Glomerular visceral epithelial cell (primary cell): ENCODE results near the gene OBP2A.

Source experiments
- DNase-seq: peaks from one replicate; pipeline ENCODE4 v3.0.0-alpha.2; 2016; ENCODE audit errors: extremely low spot score

The OBP2A gene

DNA sequence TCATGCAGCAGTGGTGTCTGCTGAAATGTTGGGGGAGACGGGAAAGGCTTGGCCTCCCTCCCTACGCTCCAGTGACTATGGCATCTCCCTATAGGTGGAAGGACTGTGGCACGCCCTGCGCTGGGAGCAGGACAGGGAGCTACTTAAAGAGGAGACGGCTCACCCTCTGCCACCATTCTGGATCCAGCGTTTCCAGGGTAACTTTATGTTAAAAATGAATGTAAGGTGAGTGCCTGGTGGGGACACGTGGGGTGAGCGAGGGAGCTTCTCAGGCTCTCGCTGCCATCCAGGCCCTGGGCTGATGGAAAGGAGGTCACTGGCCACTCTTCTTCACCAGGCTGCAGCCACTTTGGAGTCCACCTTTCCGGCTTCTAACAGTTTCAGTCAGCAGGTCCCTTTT is 31.3 kb downstream of the OBP2A start:
- no peak for DNase-seq

DNA sequence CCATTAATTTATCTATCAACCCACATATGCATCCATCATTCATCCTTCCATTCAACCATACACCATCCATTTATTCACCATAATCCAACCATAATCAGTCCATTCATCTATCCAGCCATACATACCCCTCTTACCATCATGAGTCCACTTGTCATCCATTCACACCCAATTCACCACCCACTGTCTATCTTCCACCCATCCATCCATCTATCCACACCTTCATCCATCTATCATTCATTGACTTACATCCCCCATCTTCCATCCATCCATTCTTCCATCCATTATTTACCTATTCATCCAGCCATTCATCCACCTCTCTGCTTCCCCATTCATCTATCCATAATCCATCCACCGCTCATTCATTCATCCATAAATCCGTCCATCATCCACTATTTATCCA is 33.4 kb downstream of the OBP2A start:
- no peak for DNase-seq

DNA sequence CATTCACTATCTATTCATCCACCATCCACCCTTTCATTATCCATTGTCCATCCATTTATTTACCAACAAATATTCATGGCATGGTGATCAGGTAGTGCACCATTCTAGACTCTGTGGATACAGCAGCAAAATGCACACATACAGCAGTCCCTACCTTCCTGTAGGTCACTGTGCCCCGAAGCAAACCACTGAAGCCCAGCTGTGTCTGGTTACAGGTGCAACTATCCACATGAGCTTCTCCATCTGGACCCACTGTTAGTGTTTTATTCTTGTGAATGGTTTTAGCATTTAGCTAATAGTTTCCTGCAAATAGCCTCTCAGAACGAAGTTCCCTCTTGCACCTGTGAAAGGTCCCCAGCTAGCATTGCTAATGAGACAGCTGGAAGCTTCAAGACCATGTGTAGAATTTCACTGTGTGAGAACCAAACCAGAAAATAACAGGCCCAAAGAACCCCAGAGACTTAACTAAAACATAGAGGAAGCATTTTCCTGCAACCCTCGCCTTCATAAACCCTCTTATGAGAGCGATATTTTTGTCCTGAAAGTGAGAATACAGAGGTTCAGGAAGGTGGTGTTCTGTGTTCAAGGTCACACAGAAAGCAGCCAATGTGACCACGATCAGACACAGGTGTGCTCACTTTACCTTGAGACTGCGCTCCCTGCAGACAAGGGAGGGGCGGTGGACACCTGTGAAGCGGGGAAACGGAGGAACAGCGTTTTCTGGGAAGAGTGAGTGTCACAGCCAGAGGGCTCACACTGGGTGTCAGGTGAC is 34.1 kb downstream of the OBP2A start:
- no peak for DNase-seq

DNA sequence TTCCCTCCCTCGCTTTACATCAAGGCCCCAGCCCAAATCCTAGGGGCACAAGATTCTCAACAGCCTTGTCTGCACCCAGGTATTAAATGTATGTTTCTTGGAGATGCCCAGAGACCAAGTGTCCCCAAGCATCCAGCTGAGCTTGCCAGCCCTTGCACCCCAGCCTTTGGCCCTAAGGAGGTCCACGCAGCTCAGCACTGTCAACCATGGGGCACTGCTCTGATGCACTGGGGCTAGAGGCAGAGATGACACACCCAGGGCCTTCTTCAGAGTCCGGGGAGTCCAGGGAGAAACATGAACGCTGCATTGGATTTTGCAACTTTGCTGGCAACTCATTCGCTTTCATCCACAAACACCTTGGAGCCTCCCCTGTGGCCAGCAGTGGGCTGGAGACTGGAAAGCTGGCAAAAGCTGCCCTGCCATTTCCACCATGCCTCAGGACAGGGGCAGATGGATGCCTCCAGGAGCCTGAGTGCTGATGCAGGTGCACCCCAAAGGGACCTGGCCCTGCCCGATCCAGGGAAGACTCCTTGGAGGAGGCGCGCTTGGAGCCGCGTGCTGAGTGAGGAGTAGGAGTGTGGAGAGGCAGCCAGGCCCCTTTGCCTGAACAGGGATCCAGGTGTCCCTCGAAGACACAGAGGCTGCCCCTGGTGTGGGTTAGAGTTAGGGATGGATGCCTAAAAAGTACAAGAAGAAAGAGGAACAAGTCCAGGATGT is 34.9 kb downstream of the OBP2A start:
- no peak for DNase-seq

DNA sequence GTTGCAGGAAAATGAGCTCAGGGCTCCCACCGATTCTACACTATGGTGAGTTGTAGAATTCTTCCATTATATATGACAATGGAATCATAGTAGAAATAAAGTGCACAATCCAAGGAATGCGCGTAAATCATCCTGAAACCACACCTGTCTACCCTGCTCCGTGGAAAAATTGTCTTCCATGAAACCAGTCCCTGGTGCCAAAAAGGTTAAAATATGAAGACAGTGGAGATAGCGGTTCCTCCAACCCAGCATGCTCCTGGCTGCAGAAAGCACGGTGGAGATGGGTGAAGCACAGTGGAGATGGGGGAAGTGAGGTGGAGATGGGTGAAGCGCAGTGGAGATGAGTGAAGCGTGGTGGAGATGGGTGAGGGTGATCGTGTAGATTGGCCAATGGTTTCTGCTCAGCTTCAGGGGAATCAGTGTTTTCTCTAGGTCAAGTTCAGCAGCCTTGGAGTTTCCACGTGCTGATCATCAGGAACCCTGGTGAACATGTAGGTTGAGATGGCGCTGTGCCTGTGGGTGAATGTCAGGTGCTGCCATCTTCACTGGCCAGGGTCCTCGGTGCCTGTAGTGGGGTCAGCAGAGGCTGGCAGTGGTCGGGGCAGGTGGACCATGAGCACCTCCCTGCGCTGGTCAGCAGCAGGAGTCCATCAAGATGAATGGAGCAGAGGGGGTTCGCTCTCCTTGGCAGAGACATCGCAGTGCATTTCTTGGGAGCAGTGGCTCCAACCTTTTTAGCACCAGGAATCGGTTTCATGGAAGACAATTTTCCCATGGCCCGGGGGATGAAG is 35.9 kb downstream of the OBP2A start:
- no peak for DNase-seq

DNA sequence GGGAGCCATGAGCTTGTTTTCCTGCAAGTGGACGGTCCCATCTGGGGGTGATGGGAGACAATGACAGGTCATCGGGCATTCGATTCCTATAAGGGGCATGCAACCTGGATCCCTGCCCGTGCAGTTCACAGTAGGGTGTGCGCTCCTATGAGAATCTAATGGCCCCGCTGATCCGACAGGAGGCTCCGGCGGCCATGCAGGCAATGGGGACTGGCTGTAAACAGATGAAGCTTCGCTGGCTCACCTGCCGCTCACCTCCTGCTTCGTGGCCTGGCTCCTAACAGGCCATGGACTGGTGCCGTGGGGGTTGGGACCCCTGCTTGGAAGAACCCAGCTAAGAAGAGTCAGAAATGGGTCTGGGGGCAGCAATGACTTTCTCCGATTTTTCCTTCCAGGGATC is 36.6 kb downstream of the OBP2A start:
- no peak for DNase-seq

DNA sequence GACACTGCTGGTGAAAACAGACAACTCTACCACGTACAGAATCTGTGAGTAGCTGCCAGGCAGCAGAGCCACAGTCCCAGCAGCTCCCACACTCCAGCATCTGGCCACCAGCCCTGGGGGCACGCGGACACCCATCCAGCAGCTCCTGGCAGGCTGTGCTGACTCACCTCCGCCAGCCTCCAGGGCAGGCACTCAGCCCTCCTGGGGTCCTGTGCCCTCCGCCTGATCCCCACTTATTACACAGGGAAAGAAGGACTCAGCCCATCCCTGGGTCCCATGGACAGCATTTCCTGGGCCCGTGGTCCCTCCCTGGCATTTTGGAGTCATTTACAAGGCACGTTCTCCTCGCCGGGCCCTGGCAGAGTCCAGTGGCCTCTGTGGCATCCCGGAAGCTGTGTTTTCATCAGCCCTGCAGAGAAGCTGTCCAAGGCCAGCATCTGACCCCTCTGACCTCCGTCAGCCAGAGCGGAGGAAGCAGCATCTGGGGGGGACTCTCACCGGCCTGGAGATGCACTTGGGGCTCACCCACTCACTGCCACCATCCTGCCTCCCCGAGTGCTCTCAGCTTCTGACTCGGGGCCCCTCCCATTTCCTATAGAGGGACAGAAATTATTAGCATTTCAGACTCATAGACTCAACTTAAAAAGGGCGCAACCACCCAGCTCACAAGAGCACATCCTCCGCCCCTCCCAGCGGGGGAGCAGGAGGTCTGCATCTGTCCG is 37.2 kb downstream of the OBP2A start:
- DNase-seq, result no peak

DNA sequence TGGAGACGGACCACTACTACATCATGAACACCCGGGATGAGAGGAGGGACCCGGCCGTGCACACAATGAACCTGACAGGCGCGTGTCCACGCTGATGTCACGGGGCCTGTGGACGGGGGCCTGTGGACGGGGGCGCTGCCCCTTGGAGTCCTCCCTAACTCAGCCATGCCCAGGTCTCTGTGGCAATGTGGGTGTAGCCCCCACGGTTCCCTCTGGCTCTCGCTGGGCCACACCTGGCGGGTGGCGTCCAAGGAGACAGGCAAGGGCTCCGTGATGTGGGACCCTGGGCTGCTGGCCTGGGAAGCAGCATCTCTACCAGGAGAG is 37.7 kb downstream of the OBP2A start:
- no peak for DNase-seq

DNA sequence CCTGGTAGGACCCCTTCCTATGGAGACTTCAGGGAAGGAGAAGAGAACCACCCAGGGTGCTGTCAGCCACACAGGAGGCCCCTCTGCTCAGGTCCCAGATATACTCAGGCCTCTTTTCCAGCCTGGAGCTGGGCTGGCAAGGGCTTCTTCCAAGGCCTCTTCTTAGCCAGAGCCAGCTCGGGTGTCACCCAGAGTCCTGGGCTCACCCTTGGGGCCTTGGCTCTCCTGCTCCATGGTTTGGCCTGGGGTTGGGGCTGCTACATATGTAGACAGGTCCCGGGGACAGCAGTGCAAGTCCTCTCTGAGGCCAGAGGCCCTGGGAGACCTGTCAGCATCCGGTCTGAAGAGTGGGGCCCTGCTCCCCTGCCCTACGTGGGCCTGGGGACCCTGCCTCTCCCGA is 38.4 kb downstream of the OBP2A start:
- no peak for DNase-seq

DNA sequence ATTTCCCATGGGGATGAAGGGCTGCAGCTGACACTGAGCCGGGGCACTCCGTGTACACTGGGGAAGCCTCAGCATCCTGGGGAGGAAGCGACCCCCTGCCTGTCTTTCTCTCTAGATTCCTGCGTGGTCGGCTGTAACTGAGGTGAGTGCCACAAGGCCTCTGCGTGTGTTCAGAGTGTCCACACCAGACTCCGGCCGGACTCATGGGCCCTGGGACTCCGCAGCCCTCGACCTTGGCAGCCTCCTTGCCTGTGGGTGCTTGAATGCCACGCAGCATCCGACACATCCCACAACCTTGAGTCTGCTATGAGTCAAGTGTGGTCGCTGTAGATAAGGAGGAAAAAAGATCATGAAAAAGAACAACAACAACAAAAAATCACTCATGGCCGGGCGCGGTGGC is 39.0 kb downstream of the OBP2A start:
- DNase-seq, result no peak

DNA sequence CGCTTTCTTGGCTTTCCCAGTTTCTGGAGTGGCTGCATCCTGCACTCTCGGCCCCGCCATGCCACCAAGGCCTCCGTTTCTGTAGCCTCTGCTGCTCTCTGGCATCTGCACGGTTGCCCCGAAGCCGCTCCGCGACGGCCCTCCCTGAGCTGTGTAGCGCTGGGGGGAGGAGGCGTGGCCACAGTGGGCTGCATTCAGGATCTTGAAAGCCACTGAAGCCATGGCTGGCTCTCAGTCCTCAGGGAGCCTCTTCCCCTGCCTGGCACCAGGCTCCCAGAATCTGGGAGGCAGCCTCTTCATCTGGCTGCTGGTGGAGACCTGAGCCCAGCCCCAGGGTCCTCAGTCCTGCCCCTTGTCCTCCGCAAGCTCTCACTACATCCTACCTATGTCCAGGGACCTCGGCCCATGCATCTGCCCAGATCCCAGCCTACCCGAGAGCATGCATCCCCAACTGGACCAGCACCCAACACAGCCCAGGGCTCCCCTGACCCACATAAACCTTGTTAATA is 40.7 kb downstream of the OBP2A start:
- DNase-seq, result no peak

DNA sequence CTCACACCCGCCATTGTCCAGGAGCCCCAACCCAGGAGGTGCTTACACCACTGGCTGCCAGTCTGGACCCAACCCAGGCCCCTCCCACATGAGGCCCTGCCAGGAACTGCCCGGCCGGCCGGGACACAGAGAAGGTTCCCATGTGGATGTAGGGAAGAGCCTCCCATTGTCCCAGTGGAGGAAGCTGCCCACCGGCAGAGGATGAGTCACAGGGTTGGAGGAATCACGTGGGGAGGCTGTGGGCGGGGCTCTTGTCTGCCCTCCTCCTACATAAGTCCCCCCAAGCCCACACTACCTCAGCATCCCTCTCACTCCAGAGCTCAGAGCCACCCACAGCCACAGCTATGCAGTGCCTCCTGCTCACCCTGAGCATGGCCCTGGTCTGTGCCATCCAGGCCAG is 41.7 kb downstream of the OBP2A start:
- no peak for DNase-seq

DNA sequence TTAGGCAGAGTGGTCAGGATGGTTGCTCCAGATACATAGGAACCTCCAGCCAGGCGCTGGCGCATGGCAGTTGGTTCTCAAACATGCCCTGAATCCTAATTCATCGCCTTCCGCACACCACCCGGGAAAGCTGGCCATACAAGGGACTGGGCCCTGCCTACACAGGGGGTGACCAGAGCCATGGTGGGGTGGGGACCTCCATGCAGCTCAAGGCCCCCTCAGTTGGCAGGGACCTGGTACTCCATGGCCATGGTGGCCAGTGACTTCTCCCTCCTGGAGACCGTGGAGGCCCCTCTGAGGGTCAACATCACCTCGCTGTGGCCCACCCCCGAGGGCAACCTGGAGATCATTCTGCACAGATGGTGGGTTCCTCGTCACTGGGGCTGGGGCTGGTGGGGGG is 42.4 kb downstream of the OBP2A start:
- DNase-seq, result no peak

DNA sequence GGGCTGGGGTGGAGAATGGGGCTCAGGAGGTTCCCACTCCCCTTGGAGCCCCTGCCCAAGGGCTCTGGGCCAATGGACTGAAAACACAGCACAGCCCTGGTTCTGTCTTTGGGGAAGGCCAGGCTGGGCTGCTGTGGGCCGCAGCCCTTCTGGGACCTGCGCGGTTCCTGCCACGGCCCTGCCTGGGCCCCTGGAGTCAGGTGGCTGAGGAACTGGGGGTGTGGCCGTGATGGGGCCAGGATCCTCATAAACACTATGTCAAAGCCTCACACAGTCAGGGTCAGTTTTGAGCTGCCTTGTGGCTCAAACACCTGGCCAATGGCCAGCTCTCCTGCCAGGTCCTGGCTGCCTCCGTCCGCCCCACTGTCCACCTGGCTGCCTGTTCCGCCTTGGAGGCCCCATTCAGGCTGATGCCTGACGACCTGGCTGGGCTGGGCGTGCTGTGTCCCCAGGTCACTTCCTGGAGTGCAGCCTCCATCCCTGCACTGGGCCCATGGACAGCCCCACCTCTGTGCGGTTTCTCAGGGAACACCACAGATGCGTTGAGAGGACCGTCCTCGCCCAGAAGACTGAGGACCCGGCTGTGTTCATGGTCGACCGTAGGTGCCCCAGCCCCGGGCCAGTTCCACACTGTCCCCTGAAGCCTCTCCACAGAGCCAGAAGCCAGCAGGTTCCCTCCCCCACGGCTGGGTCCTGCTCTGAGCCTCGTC is 43.1 kb downstream of the OBP2A start:
- DNase-seq, result no peak

DNA sequence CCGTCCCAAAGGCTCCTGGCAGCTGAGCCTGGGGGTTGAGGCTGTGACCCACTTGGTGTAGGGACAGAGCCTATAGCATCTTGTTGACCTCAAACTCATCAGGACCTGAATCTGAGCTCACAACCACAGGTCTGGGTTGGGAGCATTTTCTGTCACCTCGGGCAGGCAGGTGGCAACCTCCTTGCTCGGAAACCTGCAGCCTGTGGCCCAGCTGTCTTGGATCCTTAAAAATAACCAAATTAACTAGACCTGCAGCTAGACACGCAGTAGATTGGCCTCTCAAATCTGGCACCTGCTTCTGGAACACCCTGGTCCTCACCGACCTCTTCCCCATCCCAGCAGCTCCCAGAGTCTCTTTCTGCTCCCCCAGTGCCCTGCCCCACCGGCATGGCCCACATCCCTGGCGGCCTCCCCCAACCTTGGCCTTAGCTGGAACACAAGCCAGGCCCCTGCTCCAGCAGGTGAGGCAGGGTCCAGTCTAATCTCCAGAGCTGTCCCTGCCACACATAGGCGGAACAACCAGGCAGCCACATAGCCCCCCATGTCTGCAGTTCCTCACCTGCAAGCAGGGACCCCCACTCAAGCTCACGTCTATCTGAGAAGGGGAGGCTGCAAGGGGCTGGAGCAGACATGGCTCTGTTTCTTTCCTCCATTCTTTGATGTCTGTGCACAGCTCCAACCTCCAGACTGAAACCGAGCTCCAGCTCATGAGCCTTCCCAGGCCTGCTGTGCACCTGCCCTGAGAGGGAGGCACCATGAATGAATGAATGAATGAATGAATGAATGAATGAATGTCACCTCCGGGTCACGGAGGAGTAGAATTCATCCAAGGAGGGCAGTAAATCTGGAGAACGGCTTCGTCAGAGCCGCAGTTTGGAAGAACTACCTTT is 43.9 kb downstream of the OBP2A start:
- no peak for DNase-seq

DNA sequence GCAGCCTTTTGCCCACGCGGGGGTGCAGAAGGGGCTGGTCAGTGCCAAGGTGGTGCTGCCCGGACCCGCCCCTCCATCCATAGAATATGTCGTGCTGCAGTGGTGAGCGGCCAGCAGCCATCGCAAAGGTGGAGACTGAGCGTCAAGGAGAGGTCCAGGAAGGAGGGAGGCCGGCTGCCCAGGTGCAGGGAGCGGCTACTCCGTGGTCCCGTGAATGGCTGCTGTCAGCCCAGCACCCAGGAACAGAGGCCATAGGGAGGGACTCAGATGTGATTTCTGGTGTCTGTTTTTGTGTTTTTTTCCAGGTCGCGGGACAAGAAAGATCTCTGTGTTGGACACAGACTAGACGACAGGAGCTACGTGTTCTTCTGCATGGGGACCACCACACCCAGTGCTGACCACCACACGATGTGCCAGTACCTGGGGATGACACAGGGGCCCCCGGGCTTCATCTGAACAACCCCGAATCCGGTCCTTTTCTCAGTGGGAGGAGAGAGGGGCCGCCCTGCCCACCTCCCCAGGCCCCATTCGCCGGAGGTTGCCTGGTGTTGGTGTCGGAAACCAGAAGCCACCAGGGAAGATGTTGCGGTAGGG is 44.7 kb downstream of the OBP2A start:
- DNase-seq, result no peak

DNA sequence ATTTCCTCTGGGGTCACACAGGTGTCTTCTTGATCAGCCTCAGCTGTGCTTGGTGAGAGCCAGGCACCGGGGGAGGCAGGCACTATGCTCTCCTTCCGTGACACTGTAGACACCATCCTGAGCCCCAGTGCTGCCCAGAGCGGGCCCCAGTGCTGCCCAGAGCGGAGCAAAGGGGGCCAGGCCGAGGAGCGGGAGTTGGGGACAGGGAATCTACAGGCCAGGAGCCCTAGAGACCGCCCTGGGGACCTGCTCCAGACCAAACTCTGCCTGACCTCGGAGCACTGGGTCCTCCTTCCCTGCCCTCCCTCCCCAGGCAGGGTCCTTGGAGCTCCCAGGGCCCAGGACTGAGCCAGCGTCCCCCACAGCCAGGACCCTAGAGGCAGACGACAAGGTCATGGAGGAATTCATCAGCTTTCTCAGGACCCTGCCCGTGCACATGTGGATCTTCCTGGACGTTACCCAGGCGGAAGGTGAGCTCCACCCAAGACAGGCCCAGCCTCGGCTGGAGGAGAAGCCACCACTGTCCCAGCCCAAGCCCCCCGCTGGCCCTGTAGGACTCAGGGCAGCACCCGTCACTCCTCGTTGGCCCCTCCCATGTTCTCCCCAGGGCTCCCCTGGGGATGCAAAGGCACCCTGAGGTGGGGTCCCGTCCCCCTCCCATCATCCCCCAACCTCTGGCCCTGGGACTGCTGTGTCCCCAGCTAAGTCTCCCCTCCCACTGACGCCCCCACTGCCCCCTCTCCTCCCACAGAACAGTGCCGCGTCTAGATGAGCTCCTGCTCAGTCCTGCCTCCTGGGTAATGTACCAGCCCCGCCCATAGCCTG is 45.8 kb downstream of the OBP2A start:
- DNase-seq, result no peak

DNA sequence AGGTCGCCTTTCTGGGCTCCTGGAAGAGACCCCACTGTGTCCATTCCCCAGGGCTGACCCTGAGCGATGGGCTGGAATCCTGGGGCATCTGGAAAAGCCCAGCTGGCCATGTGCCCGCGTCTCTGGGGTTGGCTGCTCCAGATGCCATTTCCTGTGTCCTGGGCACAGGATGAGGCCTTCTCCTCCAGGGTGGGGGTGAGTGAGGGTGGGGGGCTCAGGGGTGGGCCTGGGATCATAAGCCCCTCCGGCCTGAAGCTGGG is 46.3 kb downstream of the OBP2A start:
- no peak for DNase-seq

DNA sequence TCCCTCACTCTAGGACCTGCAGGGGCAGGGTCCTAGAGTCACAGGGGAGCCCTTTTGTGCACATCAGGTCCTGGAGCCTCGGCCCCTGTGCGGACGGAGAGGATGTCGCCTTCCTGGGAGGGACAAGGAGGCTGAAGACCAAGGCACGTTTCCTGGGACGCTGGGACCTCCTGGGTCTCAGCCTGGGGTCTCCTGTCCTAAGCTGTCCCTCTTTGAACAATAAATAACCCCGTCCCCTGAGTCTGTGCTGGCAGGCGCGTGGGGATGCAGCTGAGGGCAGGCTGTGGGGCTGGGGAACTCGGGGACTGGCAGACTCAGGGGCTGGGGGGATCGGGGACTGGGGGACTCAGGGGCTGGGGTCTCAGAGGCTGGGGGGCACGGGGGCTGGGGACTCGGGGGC is 46.7 kb downstream of the OBP2A start:
- DNase-seq, result no peak
